Pancreas (tissue), 10 donors: ENCODE data around the gene SH2D2A. TPM values are rescaled to one million over a fixed set of nuclear protein-coding genes. Genes with fewer than 3 reads are reported as not detected.

Experiments used
- ATAC-seq, 4 donors: fragments of 200-7000 bp; cut with Tn5 transposase; one replicate each; pipeline versions ENCODE4 v1.8.0 to v1.9.1; 2020; ENCODE audit warnings: mild to moderate bottlenecking in 4 of 4, moderate library complexity in 4 of 4
- DNase-seq, 6 donors: peaks; one replicate each; pipeline ENCODE4 v3.0.0-alpha.2; 2020
- FAIRE-seq: peaks from 2 replicates; lab custom pipeline; 2012; peaks lifted over from hg19 to GRCh38; lab: Jason Lieb, UNC
- H3K27ac ChIP-seq, 4 donors: fragments of 200-600 bp; sonication (generic); 1 replicate in 3 of 4; 2 replicates in 1 of 4; pipeline versions ENCODE4 v1.5.0 to v1.8.0; 2020
- H3K27me3 ChIP-seq, 4 donors: fragments of 200-600 bp; one replicate each; pipeline ENCODE4 v1.8.0; 2021
- H3K36me3 ChIP-seq, 3 donors: fragments of 200-600 bp; sonication (generic) in 1 of 3; one replicate each; pipeline versions ENCODE4 v1.5.0 to v1.8.0; 2020 to 2021
- H3K4me1 ChIP-seq, 3 donors: fragments of 200-600 bp; one replicate each; pipeline ENCODE4 v1.8.0; 2021
- H3K4me3 ChIP-seq, 4 donors: fragments of 200-600 bp; sonication (generic) in 2 of 4; one replicate each; pipeline versions ENCODE4 v1.5.0 to v1.8.0; 2020 to 2021
- H3K9me3 ChIP-seq, 4 donors: fragments of 200-600 bp; one replicate each; pipeline ENCODE4 v1.8.0; 2021
- CTCF ChIP-seq, 4 donors: fragments of 200-600 bp; sonication (generic) in 3 of 4; IDR thresholded peaks; one replicate each; pipeline versions ENCODE4 v1.5.0 to v1.8.0; 2021; ENCODE audit warnings: antibody characterized with exemption in 4 of 4
- WGBS, 2 donors: extraction: QIAGEN DNeasy Blood & Tissue Kit; methylation state at CpG; one replicate each; pipeline ENCODE4 v1.1.7; 2013; 5-methylcytosine and 5-hydroxymethylcytosine counted together
- intact Hi-C, 3 donors: fragments of 100-400 bp; cut with DNase I; formaldehyde crosslinking; loops; one replicate each; pipeline versions ENCODE4 v1.11.1 to v1.14.2; 2022
- polyA plus RNA-seq, 2 donors: library from polyadenylated mRNA; stranded (reverse); fragments of 200-250 nt; gene quantifications; one replicate each; pipeline ENCODE4 v1.2.3, GENCODE V29; 2013
- total RNA-seq, 6 donors: library from RNA; stranded (reverse); fragmentation: NEBNext Ultra II Directional in 4 of 6; extraction: Animal tissue kit (Norgen Biotek cat#: 25700) in 4 of 6; gene quantifications; one replicate each; pipeline versions ENCODE4 v1.2.1 to v1.2.4, GENCODE V29; 2021 to 2023
- donor health status: healthy with polysubstance abuse.
- donor health status: DM: no; HTN: no; CAD: no; lungs with moderate emphysema.
- donor health status: DM: no; HTN: no; CAD: no.
- donor health status: control.
- donor health status: control.
- donor health status: Bipolar disorder and iron deficiency.
- donor health status: DM: yes; HTN: yes; CAD: no.
- donor health status: DM: no; HTN: no; CAD: no.
- donor health status: DM: no; HTN: no; CAD: no.
- donor health status: DM: yes; HTN: yes; CAD: no.

Gene SH2D2A
- total and polyA plus RNA-seq, 8 donors, result 0.16 to 1.5 (median 0.71) TPM

- WGBS, 2 donors, result 57 to 62% methylated on average over 23 of the region's 23 CpGs
- no peaks in the 10 kb centered on the region for H3K36me3 ChIP-seq
- DNase-seq (peak in 1 of 6 donors; percentile 51), ATAC-seq (no peak), FAIRE-seq (no peak)
- peaks cover 0 to 9% (median 8%) of the 10 kb centered on the region in 3 donors for H3K4me1 ChIP-seq
- H3K27ac ChIP-seq, result no peak overlapping the region
- intact Hi-C loops, result no loop called here
- no peak overlapping the region for H3K4me3 ChIP-seq
- no peaks in the 10 kb centered on the region for H3K27me3 ChIP-seq
- H3K9me3 ChIP-seq, result no peaks in the 10 kb centered on the region
- no peak for TF ChIP-seq CTCF (IDR thresholded peaks at IDR 0.05)
Observed at GRCh38 chr1:156849151-156849496, 32.5 kb upstream of the SH2D2A start.

GRCh38 chr1:156848461-156849150 is 32.0 kb upstream of the SH2D2A start:
- TF ChIP-seq CTCF (IDR thresholded peaks at IDR 0.05), result no peak
- ATAC-seq, result no peak
- peak in 2 of 6 donors; percentile 16 to 69 for DNase-seq
- no peak overlapping the region for H3K4me3 ChIP-seq
- H3K27ac ChIP-seq, result no peak overlapping the region
- no peaks in the 10 kb centered on the region for H3K27me3 ChIP-seq
- H3K9me3 ChIP-seq, result no peaks in the 10 kb centered on the region
- intact Hi-C loops, result no loop called here
- peaks cover 0 to 9% (median 8%) of the 10 kb centered on the region in 3 donors for H3K4me1 ChIP-seq
- 37 to 44% methylated on average over 34 to 36 of the region's 36 CpGs for WGBS, 2 donors
- no peaks in the 10 kb centered on the region for H3K36me3 ChIP-seq
- FAIRE-seq, result no peak

- WGBS, 2 donors, result 83 to 86% methylated on average over 7 of the region's 7 CpGs
- intact Hi-C loops, result no loop called here
- DNase-seq (peak in 1 of 6 donors; percentile 26), ATAC-seq (no peak), FAIRE-seq (no peak)
- Histone ChIP-seq H3K36me3 (no peaks in the 10 kb centered on the region), H3K27ac (no peak overlapping the region), H3K4me1 (peaks cover 0 to 8% (median 8%) of the 10 kb centered on the region in 3 donors), H3K27me3 (no peaks in the 10 kb centered on the region), H3K9me3 (no peaks in the 10 kb centered on the region), H3K4me3 (no peak overlapping the region)
- TF ChIP-seq CTCF (IDR thresholded peaks at IDR 0.05), result no peak
Observed at GRCh38 chr1:156847591-156848460, 31.2 kb upstream of the SH2D2A start.

- no peaks in the 10 kb centered on the region for H3K9me3 ChIP-seq
- 85 to 86% methylated on average over 5 of the region's 5 CpGs for WGBS, 2 donors
Observed at GRCh38 chr1:156846643-156847042, 30.0 kb upstream of the SH2D2A start.

More at GRCh38 chr1:156846643-156847042, 30.0 kb upstream of the SH2D2A start:
- no peak for FAIRE-seq
- ATAC-seq, result no peak
- Histone ChIP-seq H3K36me3 (no peaks in the 10 kb centered on the region), H3K4me3 (no peak overlapping the region), H3K27ac (no peak overlapping the region), H3K27me3 (no peaks in the 10 kb centered on the region), H3K4me1 (no peaks in the 10 kb centered on the region)
- TF ChIP-seq CTCF (IDR thresholded peaks at IDR 0.05), result no peak
- DNase-seq, result peak in 1 of 6 donors; percentile 29
- intact Hi-C loops, result no loop called here
